ENCODE results near the gene LYZL4. TPM values are rescaled to one million over a fixed set of nuclear protein-coding genes. Genes with fewer than 3 reads are reported as not detected.

Gene LYZL4
- total RNA-seq, 4 donors from 2014 or later = not detected

- no peak for ATAC-seq
- 95 to 100% methylated on average over 1 to 2 of the region's 2 CpGs for WGBS, 2 donors (ENCODE audit: low coverage in 1 of 2)
- no peaks in the 10 kb centered on the region for H3K27me3 ChIP-seq
- TF ChIP-seq EP300 (IDR thresholded peaks at IDR 0.05) = no peak
- TF ChIP-seq POLR2AphosphoS5 (IDR thresholded peaks at IDR 0.05) = no peak
- no peak overlapping the region for H3K4me3 ChIP-seq
- H3K9me3 ChIP-seq = no peaks in the 10 kb centered on the region
- H3K36me3 ChIP-seq = no peaks in the 10 kb centered on the region
- no peak overlapping the region for H3K27ac ChIP-seq
- H3K4me1 ChIP-seq = no peaks in the 10 kb centered on the region
These were observed 62.5 kb downstream of the LYZL4 start for GRCh38 chr3:42347928-42348327.

Other genes starting within 250 kb of the LYZL4 start
- gene CCK, start 144.4 kb downstream of the LYZL4 start, total RNA-seq = 10 to 100 TPM in 1 of 4 donors, 1 to 10 TPM in 2, under 1 TPM in 1; 0.93 to 13.6 (median 4.5) TPM
- 1 to 10 TPM; 3.8 to 9.5 (median 5.9) TPM for gene VIPR1, start 92.0 kb upstream of the LYZL4 start, total RNA-seq
- gene SEC22C, start 171.4 kb upstream of the LYZL4 start, total RNA-seq = 10 to 100 TPM; 56.0 to 84.4 (median 72.1) TPM
- 10 to 100 TPM in 2 of 4 donors, 1 to 10 TPM in 2; 8.4 to 32.2 (median 12.8) TPM for gene SS18L2, start 180.2 kb upstream of the LYZL4 start, total RNA-seq
- gene NKTR, start 190.1 kb upstream of the LYZL4 start, total RNA-seq = 100 to 1,000 TPM in 1 of 4 donors, 10 to 100 TPM in 3; 17.9 to 134 (median 56.3) TPM
- gene ZBTB47, start 243.1 kb upstream of the LYZL4 start, total RNA-seq = 100 to 1,000 TPM in 3 of 4 donors, 10 to 100 TPM in 1; 86.8 to 152 (median 110) TPM

Measured in gastroesophageal sphincter (tissue), 4 donors.